Cardiac fibroblast (primary cell): ENCODE data around the gene SETD5.

Experiments used
- DNase-seq, 2 donors: peaks; one replicate each; pipeline versions ENCODE4 v3.0.0 to v3.0.0-alpha.2; 2010; ENCODE audit warnings: low read depth in 2 of 2
- H3K4me3 ChIP-seq, 2 donors: replicated peaks in 1 of 2; 1 replicate in 1 of 2; 2 replicates in 1 of 2; pipeline ENCODE4 v1.5.1; 2011; ENCODE audit warnings: low read depth in 2 of 2, low read length in 2 of 2, mild to moderate bottlenecking in 2 of 2, moderate library complexity in 1 of 2
- TF ChIP-seq, protein P1 (sequence below): IDR thresholded peaks from one replicate; pipeline ENCODE4 v1.5.1; 2011; ENCODE audit warnings: low read depth, mild to moderate bottlenecking, low read length, inconsistent platforms

SETD5 gene

DNA sequence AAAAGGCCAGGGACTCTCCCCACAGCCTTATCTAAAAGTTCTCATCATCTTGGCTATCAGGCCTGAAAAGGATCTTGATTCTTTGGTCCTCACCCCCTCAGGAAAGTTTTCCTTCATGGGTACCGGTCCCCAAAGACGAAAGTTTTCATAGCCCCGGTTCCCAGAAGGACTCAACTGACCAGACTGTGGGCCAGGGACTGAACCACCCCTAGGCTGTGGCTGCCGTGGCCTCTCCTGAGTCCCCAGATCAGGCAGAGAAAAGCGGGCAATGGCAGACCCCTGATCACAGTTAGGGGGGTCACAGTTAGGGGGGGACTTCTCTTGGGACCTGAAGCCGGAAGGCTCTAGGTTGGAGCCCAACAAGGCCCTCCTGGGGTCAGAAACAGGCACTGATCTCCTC lies 101.4 kb downstream of the SETD5 start:
- H3K4me3 ChIP-seq: no peak overlapping the region
- TF ChIP-seq, protein P1, sequence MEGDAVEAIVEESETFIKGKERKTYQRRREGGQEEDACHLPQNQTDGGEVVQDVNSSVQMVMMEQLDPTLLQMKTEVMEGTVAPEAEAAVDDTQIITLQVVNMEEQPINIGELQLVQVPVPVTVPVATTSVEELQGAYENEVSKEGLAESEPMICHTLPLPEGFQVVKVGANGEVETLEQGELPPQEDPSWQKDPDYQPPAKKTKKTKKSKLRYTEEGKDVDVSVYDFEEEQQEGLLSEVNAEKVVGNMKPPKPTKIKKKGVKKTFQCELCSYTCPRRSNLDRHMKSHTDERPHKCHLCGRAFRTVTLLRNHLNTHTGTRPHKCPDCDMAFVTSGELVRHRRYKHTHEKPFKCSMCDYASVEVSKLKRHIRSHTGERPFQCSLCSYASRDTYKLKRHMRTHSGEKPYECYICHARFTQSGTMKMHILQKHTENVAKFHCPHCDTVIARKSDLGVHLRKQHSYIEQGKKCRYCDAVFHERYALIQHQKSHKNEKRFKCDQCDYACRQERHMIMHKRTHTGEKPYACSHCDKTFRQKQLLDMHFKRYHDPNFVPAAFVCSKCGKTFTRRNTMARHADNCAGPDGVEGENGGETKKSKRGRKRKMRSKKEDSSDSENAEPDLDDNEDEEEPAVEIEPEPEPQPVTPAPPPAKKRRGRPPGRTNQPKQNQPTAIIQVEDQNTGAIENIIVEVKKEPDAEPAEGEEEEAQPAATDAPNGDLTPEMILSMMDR: no peak
- DNase-seq: no peak

DNA sequence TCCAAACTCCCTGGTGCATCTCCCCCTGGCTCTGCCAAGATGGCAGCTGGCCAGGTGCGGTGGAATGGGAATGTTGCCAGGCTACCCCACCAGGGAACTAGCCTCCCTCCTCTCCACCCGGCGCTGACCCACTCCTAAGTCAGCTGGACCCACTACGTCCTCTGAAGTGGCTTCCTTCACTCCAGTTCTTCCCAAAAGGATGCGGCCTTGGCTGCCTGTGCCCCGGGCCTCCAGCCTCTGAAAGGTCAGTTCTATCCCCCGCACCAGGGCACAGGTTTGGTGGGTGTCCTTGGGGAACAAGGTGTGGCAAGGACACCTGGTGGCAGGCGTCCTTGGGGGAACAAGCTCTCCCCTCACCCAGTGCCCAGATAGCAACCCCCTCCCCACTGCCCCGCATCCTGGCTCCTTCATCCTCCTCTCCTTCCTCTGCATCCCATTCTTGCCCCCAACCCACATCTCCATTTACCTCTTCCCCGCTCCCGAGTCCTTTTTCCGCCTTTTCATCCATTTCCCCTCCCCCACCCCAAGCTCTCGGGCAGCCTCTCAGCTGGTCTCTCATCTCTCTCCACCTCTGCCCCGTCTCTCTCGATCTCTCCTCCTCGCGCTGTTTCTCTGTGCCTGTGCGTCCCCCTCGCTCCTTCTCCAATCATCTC lies 102.2 kb downstream of the SETD5 start:
- no peak for DNase-seq
- no peak overlapping the region for H3K4me3 ChIP-seq
- TF ChIP-seq, protein P1: no peak

DNA sequence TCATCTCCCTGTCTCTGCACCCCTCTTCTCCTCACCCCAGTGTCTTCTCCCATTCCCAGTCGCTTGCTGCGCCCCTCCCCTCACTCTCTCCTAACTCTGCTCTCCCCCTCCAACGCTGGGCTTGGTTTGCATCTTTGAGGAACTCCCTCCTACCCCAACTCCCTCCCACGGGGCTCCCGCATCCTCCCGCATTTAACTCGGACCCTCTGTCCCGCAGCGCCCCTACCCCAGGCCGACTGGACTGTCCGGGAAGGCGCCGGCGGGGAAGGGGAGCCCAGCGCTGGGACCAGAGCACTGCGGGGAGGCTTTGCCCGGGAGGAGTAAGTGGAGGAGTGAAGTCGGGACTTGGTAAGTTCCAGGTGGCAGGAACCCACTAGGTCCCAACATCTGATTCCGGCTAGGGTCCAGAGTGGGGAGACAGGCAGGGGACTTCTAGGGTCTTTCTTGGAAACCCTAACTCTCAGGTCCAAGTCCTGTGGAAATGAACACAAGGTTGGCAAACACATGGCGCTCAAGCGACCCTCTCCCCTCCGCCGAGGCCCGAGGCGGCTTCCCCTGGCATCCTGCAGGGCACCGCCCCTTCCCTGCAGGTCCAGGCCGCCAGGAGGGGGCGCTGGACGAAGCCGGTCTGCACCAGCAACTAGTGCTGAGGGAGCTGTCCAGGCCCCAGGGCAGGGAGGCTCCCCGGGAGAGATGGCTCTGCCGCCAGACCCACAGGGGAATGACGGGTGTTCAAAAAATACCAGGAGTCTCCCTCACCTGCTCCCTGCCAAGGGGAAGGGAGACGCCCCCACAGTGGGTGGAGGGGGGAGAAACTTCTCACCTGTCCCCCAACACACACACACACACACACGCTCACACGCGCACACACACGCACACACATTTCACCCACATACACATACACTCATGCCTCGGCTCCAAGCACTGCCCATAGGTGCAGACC lies 103.0 kb downstream of the SETD5 start:
- TF ChIP-seq, protein P1: peak; percentile 94
- H3K4me3 ChIP-seq: no peak overlapping the region
- peak; percentile 67 to 71 for DNase-seq

DNA sequence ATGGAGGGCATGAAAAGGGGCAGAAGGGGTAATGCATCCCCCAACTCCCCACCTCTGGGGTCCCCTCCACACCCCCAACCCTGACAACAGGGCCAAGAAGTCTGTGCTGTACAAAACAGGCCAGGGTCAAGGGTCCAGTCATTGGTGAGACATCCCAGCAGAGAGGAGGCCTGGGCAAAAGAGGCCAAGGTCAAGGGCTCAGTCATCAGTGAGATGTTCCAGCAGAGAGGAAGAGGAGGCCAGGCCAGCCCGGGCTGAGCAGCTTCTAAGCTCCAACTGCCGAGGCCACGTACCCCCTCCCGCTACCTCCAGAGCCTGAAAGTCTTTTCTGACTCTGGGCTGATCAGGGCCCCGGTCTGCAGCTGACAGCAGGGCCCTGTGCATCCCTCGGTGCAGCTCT lies 103.8 kb downstream of the SETD5 start:
- no peak overlapping the region for H3K4me3 ChIP-seq
- DNase-seq: no peak
- TF ChIP-seq, protein P1: no peak

DNA sequence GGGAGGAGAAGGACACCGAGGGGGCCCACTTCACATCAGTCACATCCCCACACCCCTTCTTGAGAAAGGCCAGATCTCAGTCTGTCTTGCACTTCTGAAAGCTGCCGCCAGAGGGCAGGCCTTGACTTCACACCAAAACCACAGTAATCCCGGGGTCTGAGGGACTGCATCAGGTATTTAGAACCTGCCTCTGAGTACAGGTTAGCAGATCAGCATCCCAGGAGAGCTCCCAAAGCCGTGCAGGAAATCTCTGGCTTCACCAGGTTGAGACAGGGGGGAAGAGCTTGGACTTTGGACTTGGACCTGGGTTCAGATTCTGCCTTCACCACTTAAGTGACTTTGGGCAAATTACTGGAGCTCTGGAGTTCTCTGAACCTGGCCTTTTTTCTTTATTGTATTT lies 105.9 kb downstream of the SETD5 start:
- H3K4me3 ChIP-seq: no peak overlapping the region
- peak; percentile 78 to 79 for DNase-seq
- TF ChIP-seq, protein P1: peak; percentile 93

DNA sequence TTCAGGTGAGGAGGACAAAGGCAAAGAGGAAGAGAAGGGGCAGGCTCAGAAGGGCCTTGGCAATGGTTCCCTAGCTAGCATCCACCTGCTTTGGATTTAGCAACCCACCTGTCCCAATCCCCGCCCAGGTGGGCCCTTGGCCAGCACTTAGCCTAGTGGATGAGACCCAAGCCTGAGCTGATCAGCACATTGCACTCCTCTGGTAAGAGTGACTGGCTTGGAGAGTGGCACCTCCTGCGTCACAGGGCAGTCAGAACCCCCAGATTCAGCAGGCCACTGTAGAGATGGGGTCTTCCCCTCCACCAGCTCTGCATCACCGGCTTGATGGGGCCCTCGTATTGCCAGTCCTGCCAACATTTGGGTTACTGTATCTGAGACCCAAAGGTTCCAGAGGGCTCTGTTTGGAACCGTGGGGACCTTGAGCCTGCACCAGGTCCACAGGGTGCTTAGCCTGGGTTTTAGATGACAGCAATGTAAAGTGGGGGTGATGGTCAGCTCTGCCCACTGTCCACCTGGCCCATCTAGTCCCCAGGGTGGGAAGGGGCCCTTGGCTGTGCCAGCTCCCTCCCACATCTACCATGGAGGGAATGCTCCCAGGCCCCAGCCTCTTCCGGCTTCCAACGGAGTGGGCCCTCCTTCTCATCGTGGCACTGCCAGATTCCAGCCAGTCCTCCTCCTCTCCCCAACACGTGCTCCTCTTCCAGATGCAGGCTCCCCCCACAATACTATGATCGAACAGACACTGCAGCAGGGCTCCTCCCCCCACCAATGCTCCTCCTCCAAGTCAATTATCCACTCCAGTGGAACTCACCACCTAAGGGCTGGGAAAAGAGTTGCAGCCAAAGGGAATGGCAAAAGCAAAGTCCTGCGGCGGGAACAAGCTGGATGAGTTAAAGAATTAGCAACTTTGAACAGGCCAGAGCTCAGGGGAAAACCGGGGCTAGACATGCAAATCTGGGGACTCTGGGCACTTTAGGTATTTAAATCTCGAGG lies 110.5 kb downstream of the SETD5 start:
- H3K4me3 ChIP-seq: no peak overlapping the region
- TF ChIP-seq, protein P1: no peak
- DNase-seq: no peak
